HG02571 (cell line): ENCODE results near the gene ZNF215.
"Not testable (repeated sequence)": the region's sequence is repeated elsewhere in the genome, so short reads cannot be mapped to it uniquely, and the experiment has no call there.

Experiments used
- ATAC-seq: cut with Tn5 transposase; IDR thresholded peaks from one replicate; pipeline ENCODE4 v1.9.1; 2021; ENCODE audit warnings: mild to moderate bottlenecking, moderate library complexity; ENCODE audit not compliant: unreplicated experiment

ZNF215 gene

GRCh38 chr11:6932145-6932544, 5.9 kb downstream of the ZNF215 start:
- ATAC-seq, result no peak

- ATAC-seq, result no peak
Observed at GRCh38 chr11:6941970-6942369, 15.7 kb downstream of the ZNF215 start.

- ATAC-seq, result no peak
Observed at GRCh38 chr11:6943131-6943530, 16.9 kb downstream of the ZNF215 start.

- ATAC-seq, result not testable (repeated sequence)
Observed at GRCh38 chr11:6954248-6954647, 28.0 kb downstream of the ZNF215 start.

DNA sequence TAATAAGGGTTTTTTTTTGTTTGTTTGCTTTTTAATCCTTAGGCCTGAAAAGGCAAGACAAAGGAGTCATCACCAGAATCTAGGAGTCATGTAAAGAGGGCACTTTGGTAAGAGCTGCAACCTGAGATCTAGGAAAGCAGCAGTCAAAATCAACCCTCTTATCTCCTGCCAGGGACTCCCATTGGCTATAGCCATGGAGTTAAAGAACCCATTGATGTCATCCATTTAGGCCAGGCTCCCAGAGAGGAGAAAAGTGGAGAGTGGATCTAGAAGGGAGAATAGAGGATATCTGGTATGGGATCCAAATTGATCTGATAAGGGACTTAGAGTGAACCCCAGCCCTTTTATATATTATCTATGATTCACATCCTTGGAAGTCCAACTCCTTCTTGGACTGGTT, 35.9 kb downstream of the ZNF215 start:
- no peak for ATAC-seq

DNA sequence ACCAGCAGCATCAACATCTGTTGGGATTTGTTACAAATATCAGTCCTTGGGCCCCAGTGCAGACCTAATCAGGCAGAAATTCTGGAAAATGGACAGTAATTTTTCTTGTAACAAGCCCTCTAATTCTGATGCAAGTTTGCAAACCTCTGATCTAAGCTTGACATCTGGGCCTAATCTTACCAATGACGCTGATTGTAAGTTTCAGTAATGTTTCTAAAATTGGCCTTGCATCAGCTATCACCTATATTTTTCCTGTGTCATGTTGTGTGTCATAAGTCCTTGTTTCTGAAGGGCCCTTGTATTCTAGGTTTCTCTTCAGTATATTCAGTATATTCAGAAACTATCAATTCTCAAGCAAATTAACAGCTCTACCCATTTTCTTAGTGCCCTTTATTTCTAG, 36.4 kb downstream of the ZNF215 start:
- no peak for ATAC-seq

DNA sequence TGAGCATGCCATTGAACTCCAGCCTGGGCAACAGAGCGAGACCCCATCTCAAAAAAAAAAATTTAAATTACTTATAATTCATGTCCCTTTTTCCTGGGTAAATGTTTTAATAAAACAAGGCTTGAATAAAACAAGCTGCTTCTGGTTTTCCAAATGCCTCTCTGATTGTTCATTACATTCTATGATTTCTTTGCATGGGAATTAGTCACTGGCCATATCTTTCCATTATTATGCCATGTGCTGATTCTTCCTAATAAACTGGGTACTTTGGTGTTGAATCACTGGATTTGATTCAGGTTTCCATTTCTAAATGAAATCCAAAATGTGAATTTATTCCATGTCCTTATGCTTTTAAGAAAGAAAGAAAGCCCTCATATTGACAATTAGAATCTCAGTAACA, 42.6 kb downstream of the ZNF215 start:
- ATAC-seq, result no peak

DNA sequence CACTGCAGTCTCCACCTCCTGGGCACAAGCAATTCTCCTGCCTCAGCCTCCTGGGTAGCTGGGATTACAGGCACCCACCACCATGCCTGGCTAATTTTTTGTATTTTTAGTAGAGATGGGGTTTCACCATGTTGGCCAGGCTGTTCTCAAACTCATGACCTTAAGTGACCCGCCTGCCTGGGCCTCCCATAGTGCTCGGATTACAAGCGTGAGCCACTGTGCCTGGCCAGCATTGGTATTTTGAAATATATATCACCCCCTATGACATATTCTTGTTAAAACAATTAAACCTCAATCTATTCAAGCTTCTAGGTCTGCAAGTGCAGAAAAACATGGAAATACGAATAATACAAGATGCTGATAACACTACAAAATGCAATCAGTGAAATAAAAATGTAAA, 43.6 kb downstream of the ZNF215 start:
- not testable (repeated sequence) for ATAC-seq

GRCh38 chr11:6979365-6979764, 53.1 kb downstream of the ZNF215 start:
- no peak for ATAC-seq

DNA sequence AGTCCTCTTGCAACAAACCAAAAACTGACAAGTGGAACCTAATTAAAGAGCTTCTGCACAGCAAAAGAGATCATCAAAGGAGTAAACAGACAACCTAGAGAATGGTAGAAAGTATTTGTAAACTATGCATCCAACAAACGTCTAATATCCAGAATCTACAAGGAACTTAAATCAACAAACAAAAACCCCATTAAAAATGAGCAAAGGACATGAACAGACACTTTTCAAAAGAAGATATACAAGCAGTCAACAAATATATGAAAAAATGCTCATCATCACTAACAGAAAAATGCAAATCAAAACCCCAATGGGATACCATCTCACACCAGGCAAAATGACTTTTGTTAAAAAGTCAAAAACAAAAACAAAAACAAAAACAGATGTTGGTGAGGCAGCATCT, 60.3 kb downstream of the ZNF215 start:
- no peak for ATAC-seq

GRCh38 chr11:6988506-6988905, 62.3 kb downstream of the ZNF215 start:
- no peak for ATAC-seq

DNA sequence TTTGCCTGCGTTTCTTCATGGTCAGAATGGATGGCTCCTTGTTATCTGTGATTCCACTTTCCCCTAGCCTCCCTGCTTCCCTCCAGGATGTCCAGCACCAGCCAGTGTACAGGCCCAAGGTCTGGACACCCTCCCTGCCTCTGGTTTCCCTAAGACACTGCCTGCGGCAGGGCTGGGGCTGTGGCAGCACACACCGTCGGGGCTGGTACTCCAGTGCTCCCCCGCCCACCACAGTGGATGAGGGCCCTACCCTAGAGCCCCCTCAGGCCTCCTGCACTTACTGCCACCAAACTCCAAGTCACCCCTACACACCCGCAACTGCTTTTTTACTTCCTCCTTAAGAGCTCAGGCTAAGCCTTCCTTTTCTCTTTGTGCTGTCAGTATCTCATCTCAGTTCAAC, 65.0 kb downstream of the ZNF215 start:
- no peak for ATAC-seq

DNA sequence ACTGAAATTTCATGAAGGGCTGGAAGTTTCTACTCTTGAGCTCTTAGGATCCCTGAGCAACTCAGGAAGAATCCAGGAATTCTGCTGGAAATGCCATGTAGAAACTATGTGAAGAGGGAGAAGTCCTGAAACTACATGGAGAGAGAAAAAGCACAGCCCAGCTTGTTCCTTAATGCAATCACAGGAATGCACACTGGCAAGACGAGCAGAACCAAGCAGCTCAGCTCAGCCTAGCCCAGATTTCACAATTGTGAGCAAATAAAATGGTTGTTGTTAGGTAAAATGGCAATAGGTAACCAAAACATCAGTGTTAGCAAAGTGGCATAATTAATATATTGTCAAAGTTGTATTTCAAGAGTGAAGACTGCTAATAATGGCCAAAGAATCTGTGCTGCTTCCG, 65.8 kb downstream of the ZNF215 start:
- no peak for ATAC-seq

- ATAC-seq, result no peak
Observed at GRCh38 chr11:6992457-6993417, 66.5 kb downstream of the ZNF215 start.

GRCh38 chr11:6995703-6996102, 69.5 kb downstream of the ZNF215 start:
- no peak for ATAC-seq

DNA sequence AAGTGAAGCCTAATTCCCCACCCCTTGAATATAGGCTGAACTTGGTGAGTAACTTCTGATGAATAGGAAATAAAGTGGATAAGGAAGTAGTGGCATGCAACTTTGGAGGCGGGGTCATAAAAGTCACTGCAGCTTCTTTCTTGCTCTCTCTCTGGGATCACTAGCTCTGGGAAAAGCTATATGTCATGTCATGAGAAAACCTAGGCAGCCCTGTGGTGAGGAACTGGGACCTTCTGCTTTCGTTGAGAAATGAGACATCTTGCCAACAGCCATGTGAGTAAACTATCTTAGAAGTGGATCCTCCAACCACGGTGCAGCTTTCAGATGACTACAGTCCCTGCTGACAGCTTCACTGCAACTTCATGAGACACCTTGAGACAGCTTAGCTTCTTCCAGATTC, 78.3 kb downstream of the ZNF215 start:
- no peak for ATAC-seq
